HG03103 (cell line): ENCODE results near the gene KCNMA1.

Experiments used
- ATAC-seq: cut with Tn5 transposase; IDR thresholded peaks from one replicate; pipeline ENCODE4 v1.9.1; 2021; ENCODE audit warnings: low read depth; ENCODE audit not compliant: unreplicated experiment

KCNMA1 gene

GRCh38 chr10:77120012-77120411 lies 517.6 kb downstream of the KCNMA1 start:
- no peak for ATAC-seq

DNA sequence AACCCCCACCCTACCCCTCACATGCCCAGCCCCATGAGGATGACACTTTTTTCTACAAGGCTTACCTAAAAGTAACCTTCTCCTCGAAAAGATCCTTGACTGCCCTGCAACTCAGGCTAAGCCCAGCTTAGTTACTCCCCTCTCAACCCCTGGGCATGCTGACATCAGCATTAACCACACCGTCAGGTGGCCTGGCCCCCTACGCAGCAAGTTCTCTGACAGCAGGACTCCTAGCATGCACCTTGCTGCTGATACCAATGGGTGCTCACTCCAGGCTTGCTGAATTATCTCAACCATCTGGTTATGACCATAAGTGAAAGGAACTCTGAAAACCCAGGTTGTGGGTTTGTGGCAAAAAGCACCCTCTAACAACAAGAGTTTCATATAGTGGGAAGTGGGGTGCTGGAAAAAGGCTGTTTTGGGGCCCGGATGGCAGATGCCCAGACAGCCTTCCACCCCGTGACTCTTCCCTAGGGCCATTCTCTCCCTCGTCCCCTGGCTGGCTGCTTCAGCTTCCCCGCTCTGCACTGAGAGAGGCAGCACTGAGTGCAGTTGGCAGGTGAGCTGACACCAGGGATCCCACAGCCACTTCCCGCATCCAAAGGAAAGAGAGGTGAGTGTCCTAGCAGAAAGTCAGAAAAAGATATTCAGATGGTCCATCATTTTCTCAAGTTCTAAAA lies 518.9 kb downstream of the KCNMA1 start:
- no peak for ATAC-seq

DNA sequence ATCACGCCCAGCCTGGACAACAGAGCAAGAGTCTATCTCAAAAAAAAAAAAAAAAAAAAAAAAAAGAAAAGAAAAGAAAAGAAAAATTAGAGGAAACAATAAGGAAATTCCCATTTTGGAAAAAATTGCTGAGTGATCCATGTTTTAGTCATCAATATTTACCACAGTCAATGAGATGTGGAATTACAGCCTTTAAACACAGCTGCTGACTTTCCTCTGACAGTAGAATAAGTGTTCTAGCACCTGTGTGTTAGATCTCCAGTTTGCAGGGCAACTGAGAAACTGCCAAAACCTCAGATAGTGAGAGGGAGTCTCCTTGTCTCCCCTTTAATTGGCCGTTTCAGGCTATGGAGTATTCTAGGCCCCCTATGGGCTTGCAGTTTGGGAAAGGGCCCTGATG lies 520.1 kb downstream of the KCNMA1 start:
- ATAC-seq = no peak

DNA sequence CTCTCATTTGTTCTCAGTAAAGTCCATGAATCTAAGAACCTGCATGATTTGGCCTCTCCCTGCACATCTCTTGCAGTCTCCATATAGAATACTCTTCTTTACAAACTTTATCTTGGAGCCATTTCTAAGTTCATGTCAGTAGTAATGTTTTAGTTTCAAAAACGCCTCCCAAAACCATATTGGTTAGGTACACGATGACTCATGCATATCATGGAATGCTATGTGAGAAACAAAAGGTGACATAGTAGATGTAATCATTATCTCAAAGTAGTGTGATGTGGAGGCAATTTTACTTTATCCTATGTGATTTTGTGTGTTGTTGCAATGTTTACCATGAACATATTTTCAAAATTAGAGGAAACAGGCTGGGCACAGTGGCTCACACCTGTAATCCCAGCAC lies 520.7 kb downstream of the KCNMA1 start:
- no peak for ATAC-seq

DNA sequence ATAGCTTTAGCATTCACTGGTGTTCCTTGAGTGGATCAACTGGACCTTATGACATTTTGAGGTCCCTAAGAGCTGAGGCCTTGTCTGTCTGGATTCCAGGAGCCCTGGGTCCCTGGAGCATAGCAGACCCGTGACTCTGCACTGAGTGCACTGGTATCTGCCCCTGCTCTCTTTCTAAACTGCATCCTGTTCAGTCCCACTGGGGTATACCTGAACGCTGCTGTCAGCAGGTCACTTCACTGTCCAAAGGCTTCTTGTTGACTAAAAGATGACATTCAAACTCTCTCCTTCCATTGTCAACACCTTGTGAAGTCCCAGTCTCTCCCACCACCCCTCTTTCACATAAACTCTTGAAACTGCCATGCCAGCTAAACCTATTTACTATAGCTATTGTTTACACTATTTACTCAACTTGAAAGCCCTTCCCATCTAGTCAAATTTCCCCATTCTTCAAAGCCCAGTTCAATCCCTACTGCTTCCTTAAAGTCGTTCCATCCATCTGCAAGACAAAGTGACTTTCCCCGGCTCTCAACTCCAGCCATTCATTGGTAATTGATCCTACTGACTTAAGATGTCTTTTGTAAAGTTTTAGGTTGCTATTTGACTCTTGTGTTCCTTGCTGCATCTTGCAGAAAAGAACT lies 523.3 kb downstream of the KCNMA1 start:
- no peak for ATAC-seq

DNA sequence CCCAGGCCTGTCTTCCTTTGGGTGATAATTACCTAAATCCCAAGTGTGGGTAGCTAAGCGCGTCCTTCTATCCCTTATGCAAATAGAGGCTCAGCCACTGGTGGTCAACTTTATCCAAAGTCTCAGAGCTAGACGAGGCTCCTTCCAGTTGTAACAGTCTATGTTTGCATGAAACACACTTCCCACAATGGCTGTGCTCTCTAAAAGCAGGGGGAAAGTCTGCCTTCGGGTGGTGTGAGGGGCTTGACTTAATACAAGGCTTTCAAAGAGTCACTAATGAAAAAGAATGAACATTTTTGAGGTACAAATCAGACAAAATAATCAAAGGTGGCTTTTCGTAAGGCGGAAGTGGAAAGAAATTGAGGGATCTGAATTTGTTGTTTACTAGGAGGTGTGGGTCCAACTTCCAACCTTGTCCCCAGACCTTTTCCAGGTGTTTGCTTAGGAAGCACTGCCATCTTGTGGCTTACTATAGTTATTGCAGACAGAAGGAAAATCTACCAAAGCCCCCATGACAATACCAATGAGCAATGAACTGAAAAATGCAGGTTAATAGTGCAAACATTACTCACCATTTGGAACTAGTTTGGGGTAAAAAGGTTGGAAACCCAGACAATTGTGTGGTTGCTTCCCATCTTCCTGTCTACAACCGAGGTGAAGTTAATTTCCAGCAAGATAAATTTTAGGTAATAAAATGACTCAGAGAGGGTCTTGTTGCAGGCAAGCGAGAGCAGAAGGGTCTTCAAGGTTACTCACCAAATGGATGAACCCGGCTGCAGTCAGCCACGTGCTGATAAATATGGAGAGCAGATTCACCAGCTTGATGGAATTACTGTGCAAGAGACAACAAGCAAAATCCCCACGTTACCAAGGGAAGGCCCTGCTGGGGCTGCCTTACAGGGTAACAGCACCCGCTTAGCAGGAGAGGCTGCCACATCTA lies 525.7 kb downstream of the KCNMA1 start:
- ATAC-seq = peak; percentile 72

- no peak for ATAC-seq
These were observed 526.9 kb downstream of the KCNMA1 start for GRCh38 chr10:77110757-77111156.

DNA sequence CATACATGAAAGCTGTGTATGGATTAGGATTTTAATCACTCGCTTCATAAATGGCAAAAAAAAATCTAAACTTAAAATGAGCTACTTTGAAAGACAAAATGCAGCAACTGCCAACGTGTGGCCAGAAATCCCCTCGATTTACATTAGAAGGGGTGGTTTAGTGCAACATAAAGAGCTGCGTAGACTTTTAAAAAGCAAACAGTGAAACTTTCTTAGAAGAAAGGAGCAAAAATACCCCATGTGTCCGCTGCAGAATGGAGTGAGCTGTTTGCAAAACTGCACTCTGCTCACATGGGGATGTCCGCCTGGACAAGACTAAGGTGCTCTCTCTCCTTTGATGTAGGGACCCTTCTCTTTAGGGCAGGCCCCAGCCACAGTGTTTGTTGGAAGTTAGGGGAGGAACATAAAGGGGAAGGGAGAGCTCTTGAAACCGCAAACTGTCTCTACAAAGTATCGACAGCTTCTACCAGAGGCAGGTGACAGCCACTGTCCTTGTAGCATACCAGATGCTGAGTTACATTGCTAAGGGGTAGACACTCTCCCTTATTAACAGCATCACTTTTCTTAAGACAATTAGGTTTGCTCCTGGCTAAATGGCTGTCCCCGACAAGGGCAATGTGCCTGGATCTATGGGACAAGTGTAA lies 528.1 kb downstream of the KCNMA1 start:
- ATAC-seq = no peak

DNA sequence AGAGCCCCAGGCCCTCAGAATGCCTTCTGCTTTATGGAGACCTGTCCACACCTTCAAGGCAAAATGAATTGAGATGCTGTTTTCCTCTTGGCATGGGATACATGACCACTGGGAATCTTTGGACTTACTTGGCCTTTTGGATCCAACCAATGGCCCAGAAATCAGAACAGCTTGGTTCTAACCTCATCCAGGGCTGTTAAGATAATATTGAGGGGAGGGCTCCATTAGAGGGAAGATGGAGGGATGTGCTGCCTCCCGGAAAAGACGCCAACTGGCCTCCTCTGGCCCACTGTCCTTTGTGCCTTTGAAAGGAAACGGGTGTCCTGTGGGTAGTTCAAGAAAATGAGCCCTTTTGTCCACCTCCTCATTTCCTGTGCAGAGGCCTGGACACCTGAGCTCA lies 530.9 kb downstream of the KCNMA1 start:
- no peak for ATAC-seq

DNA sequence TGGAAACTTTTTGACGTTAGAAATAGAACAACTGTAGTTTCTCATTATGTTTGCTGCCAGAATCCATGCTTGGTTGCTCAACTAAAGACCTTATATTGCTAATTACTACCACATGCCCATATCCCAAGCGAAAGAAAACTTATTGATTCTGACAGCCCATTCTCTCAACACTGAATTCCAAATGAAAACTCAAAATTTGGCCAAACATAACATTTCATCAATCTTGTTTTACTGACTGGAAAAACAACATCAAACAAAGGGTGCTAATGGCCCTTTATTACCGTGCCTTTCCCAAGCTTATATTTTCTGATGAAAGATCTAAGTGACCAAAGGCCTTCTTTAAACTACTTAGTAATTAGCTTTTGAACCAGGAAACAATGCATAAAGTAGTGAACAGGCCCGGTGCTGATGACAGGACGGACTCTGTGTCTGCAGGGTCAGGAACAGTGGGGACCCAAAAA lies 531.8 kb downstream of the KCNMA1 start:
- no peak for ATAC-seq

DNA sequence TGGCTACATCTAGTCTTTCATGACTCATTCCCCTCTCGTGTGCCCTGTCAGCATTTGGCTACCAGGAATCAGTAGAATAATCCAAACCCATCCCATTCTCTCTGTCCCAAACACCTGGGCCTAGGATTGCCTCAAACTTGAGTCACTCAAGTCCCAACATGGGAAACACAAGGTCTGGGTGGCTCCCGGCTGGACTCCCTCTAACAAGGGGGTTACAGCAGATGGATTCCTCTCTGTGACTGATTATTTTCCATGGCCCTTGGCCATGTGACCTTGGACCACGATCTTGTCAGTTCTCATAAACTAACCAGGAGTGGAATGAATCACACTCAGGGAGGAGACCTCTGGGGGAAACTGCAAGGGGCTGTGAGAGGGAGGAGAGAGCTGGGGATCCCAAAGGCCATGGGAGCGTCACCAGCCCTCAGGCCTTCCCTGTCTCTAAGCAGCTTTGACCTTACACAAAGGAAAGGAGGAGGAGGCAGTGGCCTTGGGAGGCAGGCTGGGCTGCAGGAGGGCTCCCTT lies 533.1 kb downstream of the KCNMA1 start:
- ATAC-seq = no peak

GRCh38 chr10:77103213-77103612 lies 534.4 kb downstream of the KCNMA1 start:
- no peak for ATAC-seq

- no peak for ATAC-seq
These were observed 536.3 kb downstream of the KCNMA1 start for GRCh38 chr10:77101341-77101740.

DNA sequence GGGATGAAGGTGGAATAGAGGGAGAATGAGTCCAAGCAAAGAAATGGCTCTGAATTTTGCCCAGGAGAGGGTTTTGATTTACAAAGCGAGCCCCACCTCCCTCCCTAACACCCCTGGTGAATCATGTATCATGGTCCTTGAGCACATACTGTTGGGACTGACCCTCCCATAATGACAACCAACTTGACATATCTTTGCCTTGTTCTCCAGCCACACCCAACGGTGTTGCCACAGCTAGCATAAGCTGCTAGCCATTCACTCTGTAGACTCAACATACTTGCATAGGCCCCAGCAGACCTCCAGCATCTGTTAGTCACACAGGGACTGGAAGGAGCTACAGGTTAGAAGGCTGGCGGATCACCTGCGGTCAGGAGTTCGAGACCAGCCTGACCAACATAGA lies 538.5 kb downstream of the KCNMA1 start:
- ATAC-seq = no peak

- no peak for ATAC-seq
These were observed 540.0 kb downstream of the KCNMA1 start for GRCh38 chr10:77097625-77098024.

- no peak for ATAC-seq
These were observed 544.5 kb downstream of the KCNMA1 start for GRCh38 chr10:77093126-77093525.

DNA sequence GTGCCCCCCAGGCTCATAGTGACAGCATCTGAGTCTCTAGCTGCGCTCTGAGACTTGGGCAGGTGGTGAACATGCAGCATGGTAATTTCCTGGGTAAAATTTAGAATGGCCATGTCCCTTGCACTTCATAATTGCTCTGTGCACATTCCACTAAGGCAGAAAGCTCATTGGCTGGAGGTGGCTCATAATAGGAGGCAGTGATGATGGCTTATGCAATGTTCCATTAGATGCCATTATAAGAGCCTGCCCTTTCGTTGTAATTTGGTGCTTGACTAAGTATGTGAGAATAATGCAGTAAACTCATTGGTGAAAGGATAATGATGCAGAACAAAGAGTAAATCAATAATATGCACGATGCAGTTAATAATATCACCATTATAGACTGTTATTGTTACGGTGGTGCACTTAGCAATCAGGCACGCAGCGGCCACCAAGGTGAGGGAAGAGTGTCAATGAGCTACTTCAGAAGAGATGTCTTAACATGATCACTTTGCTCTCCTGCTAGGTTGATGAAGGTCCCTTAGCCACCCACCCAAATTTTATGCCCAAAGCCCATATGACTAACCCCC lies 545.9 kb downstream of the KCNMA1 start:
- no peak for ATAC-seq

DNA sequence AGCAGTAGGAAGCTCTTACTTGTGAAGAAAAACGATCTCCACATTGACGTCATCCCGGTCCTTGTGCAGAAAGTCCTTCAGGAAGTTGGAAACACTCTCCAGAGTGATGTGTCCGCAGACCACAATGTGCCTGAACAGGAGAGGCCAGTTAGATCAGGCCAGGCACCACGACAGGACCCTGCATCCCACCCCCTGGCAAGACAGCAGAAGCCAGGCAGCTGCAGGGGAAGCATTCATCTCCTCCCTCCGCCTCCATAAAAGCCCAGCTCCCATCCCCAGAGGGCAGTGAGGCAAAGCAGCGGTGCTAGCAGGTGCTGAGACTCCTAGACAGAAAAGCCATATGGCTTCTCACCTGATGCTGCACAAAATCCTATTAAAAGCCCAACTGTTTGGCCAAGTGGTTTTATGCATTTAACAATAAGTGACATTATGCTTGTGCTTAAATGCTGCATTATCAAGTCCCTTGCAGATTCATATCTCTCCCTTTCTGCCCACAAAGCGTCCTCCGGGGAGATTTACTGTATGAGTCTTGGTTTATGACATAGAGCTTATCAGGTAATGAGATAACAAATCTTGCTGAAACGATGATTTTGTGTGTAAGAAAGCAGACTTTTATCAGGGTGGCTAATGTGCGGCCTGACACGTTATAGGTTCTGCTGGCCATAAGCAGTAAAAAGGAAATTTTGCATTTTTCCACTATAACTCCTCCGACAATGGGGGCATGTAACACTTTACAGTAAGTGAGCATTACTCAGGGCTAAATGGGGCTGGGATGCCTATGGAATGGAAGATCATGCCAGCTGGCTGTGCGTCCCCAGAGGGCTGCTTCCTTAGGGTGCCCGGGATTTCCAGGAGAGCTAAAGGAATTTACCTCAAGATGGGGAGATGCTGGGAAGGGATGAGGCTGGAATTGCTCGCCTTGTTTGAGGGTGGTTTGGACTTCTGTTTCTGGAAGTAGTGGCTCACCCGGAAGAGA lies 546.9 kb downstream of the KCNMA1 start:
- ATAC-seq = no peak

DNA sequence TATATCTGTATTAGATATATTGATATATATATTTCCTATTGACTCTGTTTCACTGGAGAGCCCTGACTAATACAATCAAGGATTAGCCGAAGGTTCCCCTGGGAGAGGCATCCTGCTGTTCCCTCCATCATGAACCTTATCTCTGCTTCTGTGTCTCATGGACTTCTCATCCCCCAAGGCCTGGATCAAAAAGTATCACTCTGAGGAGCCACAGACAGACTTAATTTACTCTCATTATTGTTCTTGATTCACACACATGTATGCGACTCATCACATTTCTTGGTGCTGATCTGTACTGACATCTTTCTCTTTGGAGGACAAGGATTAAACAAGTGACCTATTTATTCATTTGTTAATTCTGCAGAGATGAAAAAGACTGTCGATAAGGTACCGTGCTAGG lies 550.2 kb downstream of the KCNMA1 start:
- ATAC-seq = no peak
